SK-N-SH treated with all-trans-retinoic acid at 6 μM for 48 hours (cell line): Measurements from ENCODE around the gene FOXK1.

Experiments
- ZFP30 ChIP-seq: fragments of 450-650 bp; formaldehyde crosslinking; IDR thresholded peaks from 2 replicates; pipeline ENCODE4 v1.5.0; 2022; ENCODE audit warnings: mild to moderate bottlenecking, moderate library complexity
- TF ChIP-seq, protein P1 (sequence below): fragments of 250-450 bp; sonication (Bioruptor Pico); IDR thresholded peaks from 2 replicates; pipeline ENCODE4 v1.5.1; 2021; ENCODE audit warnings: mild to moderate bottlenecking, moderate library complexity

DNA sequence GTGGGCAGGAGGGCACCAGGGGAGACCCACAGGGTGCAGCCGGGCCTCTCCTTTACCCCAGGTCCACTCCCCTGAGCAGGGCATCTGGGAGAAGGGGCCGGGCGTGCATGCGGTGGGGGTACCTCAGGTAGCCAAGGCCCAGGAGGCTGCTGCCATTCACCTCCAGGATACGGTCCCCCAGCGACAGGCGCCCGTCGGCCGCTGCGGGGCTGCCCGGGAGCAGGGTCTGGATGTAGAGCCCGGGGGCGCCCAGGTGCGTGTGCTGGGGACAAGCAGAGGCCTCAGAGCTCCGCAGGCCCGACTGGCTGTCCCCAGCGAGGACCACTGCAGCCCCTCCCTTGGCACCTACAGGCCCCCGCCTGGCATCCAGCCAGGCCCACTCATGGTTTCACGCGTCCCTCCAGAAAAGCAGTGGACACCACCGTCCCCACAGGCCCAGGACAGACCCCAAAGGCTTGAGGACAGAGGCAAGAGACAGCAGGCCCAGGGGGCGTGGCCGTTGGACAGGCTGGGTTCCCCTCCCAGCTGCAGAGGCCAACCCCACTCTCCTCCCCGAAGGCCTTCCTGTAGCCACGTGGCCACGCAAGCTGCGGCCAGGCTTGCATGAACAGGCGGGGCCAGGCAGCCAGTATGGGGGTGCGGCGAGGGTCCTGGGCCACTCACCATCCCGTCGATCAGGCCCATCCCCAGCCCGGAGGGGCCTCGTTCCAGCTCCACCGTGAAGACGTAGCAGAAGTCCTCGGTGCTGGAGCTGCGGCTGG, 117.6 kb downstream of the FOXK1 start:
- TF ChIP-seq ZFP30 = no peak
- TF ChIP-seq, protein P1, sequence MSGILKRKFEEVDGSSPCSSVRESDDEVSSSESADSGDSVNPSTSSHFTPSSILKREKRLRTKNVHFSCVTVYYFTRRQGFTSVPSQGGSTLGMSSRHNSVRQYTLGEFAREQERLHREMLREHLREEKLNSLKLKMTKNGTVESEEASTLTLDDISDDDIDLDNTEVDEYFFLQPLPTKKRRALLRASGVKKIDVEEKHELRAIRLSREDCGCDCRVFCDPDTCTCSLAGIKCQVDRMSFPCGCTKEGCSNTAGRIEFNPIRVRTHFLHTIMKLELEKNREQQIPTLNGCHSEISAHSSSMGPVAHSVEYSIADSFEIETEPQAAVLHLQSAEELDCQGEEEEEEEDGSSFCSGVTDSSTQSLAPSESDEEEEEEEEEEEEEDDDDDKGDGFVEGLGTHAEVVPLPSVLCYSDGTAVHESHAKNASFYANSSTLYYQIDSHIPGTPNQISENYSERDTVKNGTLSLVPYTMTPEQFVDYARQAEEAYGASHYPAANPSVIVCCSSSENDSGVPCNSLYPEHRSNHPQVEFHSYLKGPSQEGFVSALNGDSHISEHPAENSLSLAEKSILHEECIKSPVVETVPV (CRISPR knock-in tag) = no peak
